ENCODE measurements around the gene OOEP.
"Not testable (repeated sequence)": the region's sequence is repeated elsewhere in the genome, so short reads cannot be mapped to it uniquely, and the experiment has no call there.

OOEP gene
- 0 to 0.13 reads per million in 2 donors for total RNA-seq

GRCh38 chr6:73369563-73369962 lies at the start of gene OOEP:
Gene OOEP, minus strand, starts transcription at chr6:73369897. Its CDS starts 105 bp downstream, at chr6:73369792.
- DNase-seq, result peak in 1 of 5 experiments; percentile 30

- no peak for DNase-seq
Measured at GRCh38 chr6:73418081-73418741, 48.5 kb upstream of the OOEP start.

- DNase-seq, result no peak
Measured at GRCh38 chr6:73413102-73413501, 43.4 kb upstream of the OOEP start.

- no peak for DNase-seq
Measured at GRCh38 chr6:73409395-73409794, 39.7 kb upstream of the OOEP start.

GRCh38 chr6:73400656-73401055 lies 31.0 kb upstream of the OOEP start:
- no peak for DNase-seq

GRCh38 chr6:73395875-73396274 lies 26.2 kb upstream of the OOEP start:
- DNase-seq, result no peak

GRCh38 chr6:73394577-73395354 lies 25.1 kb upstream of the OOEP start, which contains the start of gene DDX43:
Gene DDX43, plus strand, starts transcription at chr6:73394828. Its CDS starts 78 bp downstream, at chr6:73394906.
- peak in 4 of 5 experiments; percentile 20 to 86 (median 40) for DNase-seq

GRCh38 chr6:73393278-73393677 lies 23.6 kb upstream of the OOEP start:
- DNase-seq, result no peak

GRCh38 chr6:73392188-73392587 lies 22.5 kb upstream of the OOEP start:
- DNase-seq, result not testable (repeated sequence)

GRCh38 chr6:73391675-73392074 lies 22.0 kb upstream of the OOEP start:
- no peak for DNase-seq

- DNase-seq, result no peak
Measured at GRCh38 chr6:73389854-73390253, 20.2 kb upstream of the OOEP start.

- peak in 4 of 5 experiments; percentile 18 to 80 (median 40) for DNase-seq
Measured at GRCh38 chr6:73388800-73389512, 19.3 kb upstream of the OOEP start.

- peak in 1 of 5 experiments; percentile 11 for DNase-seq
Measured at GRCh38 chr6:73388433-73388799, 18.7 kb upstream of the OOEP start.

GRCh38 chr6:73382462-73383113 lies 12.9 kb upstream of the OOEP start:
- no peak for DNase-seq

- not testable (repeated sequence) for DNase-seq
Measured at GRCh38 chr6:73381531-73381930, 11.8 kb upstream of the OOEP start.

- DNase-seq, result peak in 1 of 5 experiments; percentile 43
Measured at GRCh38 chr6:73377225-73377624, 7.5 kb upstream of the OOEP start.

GRCh38 chr6:73375216-73375615 lies 5.5 kb upstream of the OOEP start:
- DNase-seq, result no peak

GRCh38 chr6:73372516-73372915 lies 2.8 kb upstream of the OOEP start:
- DNase-seq, result no peak

- no peak for DNase-seq
Measured at GRCh38 chr6:73371984-73372383, 2.3 kb upstream of the OOEP start.

GRCh38 chr6:73369157-73369556 lies 540 bp downstream of the OOEP start:
- DNase-seq, result no peak

GRCh38 chr6:73368675-73369074 lies 1.0 kb downstream of the OOEP start:
- no peak for DNase-seq

GRCh38 chr6:73367761-73368355 lies 1.8 kb downstream of the OOEP start:
- no peak for DNase-seq

Measured in T-helper 2 cell (primary cell).